Left renal cortex interstitium (tissue), 4 donors: ENCODE results near the gene TSSK1B. TPM values are rescaled to one million over a fixed set of nuclear protein-coding genes. Genes with fewer than 3 reads are reported as not detected.
A peak's percentile ranks its signal among the peaks of the same experiment; 100 is the strongest.
"Not testable (repeated sequence)": the region's sequence is repeated elsewhere in the genome, so short reads cannot be mapped to it uniquely, and the experiment has no call there.

Experiments used
- DNase-seq, 4 donors: peaks; one replicate each; pipeline ENCODE4 v3.0.0-alpha.2; 2013; ENCODE audit warnings: low read depth in 4 of 4, low spot score in 2 of 4, missing footprints in 1 of 4
- polyA plus RNA-seq, 4 donors: library from polyadenylated mRNA; unstranded; fragments of 120-200 nt; gene quantifications; one replicate each; pipeline ENCODE4 v1.2.1, GENCODE V29; 2013; ENCODE audit not compliant: insufficient read length in 4 of 4

Gene TSSK1B, protein sequence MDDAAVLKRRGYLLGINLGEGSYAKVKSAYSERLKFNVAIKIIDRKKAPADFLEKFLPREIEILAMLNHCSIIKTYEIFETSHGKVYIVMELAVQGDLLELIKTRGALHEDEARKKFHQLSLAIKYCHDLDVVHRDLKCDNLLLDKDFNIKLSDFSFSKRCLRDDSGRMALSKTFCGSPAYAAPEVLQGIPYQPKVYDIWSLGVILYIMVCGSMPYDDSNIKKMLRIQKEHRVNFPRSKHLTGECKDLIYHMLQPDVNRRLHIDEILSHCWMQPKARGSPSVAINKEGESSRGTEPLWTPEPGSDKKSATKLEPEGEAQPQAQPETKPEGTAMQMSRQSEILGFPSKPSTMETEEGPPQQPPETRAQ
- polyA plus RNA-seq: under 1 TPM in 2 of 4 donors, not detected in 2; 0.09 to 0.10 TPM

DNA sequence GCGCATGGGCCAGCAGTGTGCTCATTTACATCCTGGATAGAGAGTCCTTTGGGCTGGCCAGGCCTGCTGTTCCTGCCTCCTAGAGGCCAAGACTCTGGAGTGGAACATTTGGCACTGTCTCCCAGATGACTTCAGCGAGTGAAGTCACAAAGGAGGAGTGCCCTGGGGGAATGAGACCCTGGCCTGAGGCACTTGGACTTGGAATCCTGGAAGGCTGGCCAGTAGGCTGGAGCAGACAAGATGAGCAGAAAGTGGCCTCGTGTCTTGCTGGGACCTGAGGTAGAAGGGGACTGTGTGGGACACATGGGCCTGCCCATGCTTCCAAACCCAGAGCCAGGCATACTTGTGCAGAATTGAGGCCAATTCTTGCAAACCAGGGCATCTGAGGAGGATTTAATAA lies at the start of gene TSSK1B:
TSSK1B (minus strand) TSS at position 101 of the 400 bp plus-strand sequence. CDS start 150 bp downstream, outside the sequence.
- no peak for DNase-seq

DNA sequence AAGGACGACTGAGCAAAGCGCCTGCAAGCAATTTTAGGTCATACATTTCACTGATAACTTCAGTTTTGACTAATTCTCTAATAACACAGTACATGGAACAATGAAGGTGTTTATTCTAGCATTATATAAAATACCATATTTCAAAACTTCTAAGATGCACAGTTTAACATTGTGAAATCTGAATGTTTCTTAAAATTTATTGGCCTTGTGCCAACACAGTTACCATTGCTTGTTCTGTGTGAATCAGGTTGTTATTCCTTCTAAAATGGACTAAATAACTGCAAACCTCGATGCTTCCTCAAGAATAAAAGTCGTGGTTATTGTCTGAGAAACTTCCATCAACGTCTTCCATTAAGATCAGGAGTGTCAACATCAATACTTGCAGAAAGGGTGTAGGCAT lies 45.5 kb upstream of the TSSK1B start:
- DNase-seq: no peak

DNA sequence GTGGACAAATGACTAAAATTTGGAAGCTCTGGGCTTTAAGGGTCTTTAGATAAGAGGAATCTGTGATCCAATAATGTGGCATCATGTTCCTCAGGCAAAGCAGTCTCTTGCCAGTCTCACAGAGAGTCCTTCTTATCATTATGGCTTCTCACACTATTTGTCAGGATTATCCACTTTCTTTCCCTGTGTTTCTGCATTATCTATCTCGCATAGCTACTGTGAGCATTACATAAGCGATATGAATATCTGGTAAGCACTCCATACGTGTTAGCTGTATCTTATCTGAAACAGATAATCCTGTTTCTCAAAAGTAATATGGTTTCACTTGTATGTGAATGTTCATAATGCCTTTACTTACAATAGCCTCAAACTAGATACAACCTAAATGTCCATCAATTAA lies 43.9 kb upstream of the TSSK1B start:
- DNase-seq: no peak

DNA sequence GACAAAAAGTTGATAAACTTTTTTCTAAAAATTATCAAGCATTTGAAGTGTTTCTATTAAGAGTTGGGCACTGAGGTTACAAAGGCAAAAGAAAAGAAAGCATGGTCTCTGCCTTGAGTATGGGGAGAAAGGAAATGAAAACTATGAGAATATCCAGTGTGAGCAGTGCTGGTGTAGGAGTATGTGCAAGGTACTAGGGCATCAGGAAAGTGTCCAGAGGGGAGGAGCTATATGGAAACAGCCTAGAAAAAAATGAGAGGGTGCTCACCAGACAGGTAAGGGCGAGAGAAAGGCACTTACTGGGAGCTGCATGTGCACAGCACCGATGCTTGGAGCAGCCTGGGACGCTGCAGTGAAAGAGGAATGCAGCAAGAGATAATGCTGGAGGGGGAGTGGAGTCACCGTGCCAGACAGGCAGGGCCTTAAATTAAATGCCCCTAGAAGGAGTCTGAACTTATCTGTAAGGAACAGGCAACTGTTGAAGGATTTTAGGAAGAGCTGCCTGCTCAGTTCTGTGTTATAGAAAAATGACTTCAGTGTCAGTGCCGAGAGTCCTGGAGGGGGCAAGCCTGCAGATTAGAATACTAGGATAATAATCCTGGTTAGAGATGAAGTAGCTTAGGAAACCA lies 39.4 kb upstream of the TSSK1B start:
- no peak for DNase-seq

DNA sequence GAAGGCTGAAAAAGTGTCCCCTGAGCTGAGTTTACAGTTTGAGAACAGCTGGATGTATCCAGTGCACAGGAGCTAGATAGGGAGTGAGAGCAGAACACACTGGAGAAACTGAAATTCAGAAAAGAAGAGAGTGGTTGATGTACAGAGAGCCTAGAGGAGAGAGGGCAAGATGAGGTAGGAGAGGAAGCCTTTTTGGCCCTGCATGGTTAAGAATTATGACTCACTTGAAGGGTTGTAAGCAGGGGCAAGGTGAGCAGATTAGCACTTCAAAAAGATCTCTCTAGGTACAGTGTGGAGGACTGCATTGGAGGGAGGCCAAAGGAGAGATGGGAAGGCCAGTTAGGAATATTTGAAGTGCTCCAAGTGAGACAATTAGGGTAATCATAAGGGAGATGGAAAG lies 28.2 kb upstream of the TSSK1B start:
- DNase-seq: no peak

DNA sequence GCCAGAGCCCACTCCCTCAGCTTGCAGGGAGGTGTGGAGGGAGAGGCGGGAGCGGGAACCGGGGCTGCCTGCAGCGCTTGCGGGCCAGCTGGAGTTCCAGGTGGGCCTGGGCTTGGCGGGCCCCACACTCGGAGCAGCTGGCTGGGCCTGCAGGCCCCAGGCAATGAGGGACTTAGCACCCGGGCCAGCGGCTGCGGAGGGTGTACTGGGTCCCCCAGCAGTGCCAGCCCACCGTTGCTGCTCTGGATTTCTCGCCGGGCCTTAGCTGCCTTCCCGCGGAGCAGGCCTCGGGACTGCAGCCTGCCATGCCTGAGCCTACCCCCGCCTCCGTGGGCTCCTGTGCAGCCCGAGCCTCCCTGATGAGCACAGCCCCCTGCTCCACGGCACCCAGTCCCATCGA lies 22.3 kb upstream of the TSSK1B start:
- not testable (repeated sequence) for DNase-seq

DNA sequence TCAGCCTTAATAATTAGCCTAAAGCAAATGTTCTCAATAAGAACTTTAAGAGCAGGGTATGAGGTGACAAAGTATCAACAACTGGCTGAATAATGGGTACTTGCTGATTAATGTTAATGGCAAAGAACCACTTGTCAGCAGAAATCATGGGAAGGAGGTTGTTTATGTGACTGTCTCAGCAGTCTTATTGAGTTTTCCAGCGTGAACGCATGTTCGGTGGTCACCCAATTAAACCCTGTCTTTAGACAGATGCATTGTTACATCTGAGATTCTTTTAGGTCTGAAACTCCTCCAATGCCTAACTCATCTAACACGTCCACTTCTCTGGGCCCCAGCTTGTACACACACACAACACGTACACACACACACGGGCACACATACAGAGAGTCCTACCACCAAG lies 18.2 kb upstream of the TSSK1B start:
- no peak for DNase-seq

DNA sequence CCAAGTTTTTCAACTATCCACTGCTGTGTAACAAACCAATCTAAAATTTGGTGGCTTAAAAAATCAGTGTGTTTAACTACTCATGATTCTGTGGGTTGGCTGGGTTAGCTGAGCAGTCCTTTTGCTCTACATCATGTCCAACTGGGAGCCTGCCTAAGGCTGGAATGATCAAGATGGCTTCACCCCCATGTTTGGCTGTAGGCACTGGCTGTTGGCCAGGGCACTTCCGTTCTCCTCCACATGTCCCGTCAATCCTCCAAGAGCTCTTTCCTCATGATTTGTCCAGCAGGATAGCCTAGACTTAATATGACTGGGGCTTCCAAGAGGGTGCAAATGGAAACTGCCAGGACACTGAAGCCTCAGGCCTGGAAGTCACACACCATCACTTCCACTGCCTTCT lies 17.0 kb upstream of the TSSK1B start:
- DNase-seq: no peak

DNA sequence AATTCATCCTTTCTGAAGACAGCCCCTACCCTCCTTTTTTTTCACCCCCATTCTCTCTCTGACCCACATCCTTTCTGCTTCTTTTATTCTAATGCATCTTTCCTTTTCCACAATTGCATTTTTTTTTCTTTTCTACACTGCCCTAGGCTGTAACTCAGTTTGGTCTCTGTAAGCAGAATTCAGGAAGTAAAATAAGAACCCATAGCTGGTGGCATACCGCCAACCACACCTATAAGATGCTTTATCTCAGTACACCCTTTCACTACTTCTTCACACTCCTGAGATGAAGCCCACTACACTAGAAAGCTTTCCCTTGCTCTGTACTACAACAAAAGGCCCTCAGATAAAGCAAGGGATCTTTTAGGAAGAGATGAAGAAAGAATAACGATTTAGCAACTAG lies 16.1 kb upstream of the TSSK1B start:
- no peak for DNase-seq

DNA sequence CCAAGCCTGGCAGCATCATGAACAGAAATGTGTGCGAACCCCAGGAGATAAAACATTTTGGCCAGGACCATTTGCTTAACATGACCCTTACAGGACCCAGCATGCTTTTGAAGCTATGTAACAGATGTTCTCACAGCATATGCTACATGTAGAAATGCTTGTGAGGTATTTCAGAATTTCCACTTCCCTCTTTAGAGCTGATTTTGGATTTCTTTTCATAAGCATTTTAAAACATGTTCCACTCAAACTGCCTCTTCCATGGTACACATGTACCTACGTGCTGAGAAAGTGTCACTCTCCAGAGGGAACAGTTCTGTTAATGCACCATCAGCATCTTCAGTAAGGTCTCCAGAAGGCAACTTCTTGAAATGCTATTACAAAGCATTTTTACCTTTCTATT lies 15.7 kb upstream of the TSSK1B start:
- no peak for DNase-seq

DNA sequence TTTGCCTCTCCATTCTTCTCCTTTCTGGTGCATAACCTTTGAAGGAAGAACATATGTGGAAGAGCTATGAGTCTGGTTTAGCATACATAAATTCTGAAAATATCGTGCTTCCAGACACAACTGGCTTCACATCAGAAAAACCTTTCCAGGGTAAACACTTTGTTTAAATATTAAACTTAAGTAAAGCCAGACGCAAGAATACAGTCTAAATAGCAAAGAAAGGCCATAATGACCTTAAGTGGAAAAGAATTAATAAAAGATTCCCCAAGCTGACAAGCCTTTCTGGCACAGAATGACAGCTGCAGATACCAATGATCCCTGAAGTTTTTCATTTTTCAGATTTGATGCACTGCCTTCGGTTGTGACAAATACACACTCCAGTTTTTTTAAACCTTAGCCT lies 13.5 kb upstream of the TSSK1B start:
- DNase-seq: no peak

DNA sequence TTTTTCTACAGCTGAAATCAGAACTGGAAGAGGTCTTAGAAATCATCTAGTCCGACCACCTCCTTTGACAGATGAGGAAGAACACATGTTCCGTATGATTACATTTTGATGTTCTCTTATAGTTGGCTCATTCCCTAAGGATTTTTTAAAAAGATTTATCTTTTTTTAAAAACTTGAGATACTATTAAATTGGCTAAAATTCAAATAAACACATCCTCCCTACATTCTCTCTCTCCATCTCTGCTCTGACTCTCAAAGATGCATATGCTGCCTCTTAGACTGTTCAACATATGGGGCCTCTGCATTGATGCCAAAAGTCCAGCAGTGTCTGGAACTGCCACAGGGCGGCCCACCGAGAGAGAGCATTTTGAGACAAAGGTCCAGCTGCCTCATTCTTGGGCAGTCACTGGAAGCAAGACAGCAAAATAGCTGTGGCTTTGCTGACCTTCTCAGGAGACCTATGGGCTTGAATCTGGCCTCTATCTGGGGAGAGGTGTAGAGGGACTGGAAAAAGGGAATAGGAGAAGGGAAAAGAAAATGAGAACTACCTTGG lies 12.8 kb upstream of the TSSK1B start:
- peak in 2 of 4 donors; percentile 28 to 43 for DNase-seq

DNA sequence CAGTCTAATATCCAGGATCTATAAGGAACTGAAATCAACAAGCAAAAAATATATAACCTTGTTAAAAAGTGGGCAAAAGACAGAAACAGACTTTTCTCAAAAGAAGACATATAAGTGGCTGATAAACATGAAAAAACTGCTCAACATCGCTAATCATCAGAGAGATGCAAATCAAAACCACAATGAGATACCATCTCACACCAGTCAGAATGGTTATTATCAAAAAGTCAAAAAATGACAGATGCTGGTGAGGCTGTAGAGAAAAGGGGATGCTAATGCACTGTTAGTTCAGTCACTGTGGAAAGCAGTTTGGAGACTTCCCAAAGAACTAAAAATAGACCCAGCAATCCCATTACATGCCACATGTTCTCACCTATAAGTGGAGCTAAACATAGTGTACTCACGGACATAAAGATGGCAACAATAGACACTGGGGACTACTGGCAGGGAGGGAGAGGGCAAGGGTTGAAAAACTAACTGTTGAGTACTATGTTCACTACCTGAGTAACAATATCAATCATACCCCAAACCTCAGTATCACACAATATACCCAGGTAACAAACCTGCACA lies 11.7 kb upstream of the TSSK1B start:
- no peak for DNase-seq

DNA sequence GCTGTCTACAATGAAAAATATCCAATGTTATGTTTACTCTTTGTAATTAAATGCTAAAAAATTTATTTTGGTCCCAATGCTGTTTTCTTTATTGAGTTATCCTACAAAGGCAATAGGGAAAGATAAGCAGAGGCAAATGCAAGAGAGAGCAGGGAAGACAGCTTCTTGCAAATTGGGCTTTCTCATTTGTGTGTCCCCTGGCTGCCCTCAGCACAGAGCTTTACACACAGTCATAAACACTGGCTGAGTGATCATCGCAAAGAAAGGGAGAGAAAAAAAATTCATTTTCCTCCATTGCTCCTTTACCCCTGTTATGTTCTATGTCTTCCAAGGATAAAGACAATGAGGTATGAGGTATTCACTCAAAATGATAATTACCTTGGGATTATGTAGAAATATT lies 2.3 kb upstream of the TSSK1B start:
- DNase-seq: no peak

DNA sequence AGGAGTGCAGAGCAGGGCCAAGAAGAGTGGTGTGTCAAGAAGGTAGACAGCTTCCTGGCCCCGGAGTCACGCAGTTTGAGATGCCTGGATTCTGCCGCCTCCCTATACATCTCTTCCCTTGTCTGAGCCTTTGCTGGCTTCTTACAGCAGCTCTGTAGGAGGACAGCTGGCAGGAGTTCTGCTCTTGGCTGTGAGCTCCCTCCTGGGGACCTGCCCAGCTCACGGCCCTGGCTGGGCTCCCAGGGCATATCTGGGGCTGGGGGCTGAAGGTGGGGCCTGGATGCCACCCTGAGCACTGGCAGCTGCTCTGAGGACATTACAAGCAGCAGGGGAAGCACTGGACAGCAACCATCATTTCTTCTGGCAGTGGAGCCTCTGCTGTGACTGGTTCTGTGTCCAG lies 786 bp upstream of the TSSK1B start:
- no peak for DNase-seq

DNA sequence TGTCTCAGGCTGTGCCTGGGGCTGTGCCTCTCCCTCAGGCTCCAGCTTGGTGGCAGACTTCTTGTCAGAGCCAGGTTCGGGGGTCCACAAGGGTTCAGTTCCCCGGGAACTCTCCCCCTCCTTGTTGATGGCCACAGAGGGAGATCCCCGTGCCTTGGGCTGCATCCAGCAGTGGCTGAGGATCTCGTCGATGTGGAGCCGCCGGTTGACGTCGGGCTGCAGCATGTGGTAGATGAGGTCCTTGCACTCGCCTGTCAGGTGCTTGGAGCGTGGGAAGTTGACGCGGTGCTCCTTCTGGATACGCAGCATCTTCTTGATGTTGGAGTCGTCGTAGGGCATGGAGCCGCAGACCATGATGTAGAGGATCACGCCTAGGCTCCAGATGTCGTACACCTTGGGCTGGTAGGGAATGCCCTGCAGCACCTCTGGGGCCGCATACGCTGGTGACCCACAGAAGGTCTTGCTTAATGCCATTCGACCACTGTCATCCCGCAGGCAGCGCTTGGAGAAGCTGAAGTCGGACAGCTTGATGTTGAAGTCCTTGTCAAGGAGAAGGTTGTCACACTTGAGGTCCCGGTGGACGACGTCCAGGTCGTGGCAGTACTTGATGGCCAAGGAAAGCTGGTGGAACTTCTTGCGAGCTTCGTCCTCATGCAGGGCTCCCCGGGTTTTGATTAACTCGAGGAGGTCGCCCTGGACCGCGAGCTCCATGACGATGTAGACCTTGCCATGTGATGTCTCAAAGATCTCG lies 752 bp downstream of the TSSK1B start:
- DNase-seq: no peak

DNA sequence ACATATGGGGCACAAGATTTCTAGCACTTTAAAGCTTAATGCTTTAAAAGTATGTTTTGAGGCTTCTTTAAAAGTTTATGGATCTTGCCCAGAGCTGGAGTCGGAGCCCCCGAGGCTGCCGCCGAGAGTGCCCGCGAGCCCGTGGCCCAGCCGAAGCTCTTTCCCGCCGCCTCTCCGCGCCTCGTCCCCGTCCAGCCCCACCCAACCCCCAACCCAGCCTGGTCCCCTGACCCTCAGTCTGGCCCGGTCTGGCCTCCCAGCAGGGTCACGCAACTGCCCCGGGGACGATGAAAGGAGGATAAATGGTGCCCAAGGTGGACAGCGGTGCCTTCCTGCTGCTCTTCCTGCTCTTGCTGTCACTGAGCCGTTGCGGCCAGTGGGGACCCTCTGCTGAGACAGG lies 1.7 kb downstream of the TSSK1B start:
- no peak for DNase-seq

DNA sequence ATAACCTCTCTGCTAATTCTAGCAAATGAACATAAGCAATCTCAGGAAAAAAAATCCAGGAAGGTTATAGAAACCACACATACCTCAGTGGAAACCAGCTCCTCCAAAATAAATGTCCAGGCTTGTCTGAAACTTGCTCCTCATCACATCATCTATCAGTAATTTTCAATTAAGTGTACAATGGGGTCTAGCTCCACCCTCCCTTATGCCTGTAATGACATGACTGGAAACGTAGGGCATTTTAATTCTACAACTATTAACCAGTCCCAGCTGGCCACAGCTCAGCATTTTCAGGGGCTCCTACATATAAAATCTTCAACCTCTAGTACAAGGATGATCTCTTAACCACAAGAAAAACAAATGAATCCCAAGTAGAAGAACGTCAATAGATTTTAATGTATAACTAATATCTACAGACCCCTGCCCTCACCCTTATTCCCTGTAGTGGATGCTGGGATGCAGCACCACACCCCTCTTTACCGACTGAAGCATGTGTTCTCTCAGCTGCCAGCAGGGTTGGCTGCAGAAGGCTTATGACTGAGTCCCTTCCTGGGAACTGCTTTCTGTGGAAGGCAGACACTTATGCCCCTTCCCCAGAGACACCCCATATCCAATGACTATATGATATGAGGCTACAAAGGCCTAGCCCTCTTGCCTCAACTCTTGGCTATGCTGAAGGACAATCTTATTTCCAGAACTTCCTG lies 6.8 kb downstream of the TSSK1B start:
- no peak for DNase-seq

DNA sequence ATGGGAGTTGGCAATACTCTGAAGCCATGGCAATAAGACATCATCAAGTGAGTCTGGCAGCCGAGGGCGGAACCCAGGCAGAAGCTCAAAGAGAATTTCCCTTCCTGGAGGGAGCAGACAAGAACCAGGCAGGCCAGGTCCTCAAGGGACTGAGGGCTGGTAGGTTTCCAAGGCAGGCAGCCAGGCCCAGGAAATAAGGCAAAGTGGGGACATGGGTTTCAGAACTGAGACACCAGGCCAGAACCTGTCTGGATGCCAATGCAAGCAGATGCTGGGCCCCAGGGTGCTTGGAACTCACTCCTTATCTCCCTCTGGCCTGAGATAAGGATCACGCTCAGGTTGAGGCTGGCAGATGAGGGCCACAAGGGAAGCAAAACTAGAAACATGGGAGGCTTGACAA lies 8.9 kb downstream of the TSSK1B start:
- no peak for DNase-seq

DNA sequence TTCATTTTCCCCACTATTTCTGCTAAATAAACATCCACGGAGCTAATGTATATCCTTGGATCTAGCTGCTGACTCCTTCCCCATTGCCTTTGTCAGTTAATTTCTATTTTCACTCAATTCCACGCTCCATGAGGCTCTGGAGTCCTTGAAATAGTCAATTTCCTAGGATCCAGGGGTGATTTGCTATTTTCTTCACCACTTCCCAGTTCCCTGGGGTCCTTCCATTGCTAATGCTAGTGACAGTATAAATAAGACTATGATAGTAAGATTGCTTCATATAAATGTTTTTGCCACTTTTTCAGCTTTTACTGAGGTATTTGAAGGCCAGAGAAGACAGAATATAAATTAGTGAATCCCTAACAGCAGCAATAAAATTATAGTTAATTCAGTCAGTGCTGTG lies 13.1 kb downstream of the TSSK1B start:
- no peak for DNase-seq
